Measurements from ENCODE around the gene R3HDM4.

Gene R3HDM4

DNA sequence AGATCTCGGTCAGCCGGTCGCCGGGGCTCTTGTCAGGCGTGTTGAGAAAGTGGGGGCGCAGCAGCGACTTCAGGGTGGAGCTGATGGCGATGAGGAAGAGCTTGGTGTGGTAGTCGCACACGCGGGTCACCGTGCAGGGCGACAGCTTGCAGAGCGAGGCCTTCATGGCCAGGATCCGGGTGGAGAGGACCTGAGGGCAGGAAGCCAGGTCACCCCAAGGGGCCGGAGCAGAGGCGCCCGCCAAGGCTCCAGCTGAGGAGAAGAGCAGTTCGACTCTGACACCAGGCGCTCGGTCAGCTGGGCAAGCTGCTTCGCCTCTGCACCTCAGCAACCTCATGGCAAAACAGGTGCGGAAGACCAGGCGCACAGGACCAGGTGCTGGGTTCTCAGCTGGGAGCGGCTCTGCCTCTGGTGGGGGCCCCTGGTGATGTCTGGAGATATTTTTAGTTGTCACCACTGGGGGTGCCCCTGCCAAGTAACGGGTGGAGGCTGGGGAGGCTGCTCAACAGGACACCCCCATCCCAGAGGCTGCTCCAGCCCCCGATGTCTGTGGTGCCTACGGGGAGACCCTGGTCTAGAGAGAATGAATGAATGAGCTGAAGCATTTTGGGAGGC lies 37.6 kb downstream of the R3HDM4 start:
- no peak for DNase-seq (ENCODE audit: low spot score)

- no peak for DNase-seq (ENCODE audit: low spot score)
Measured at GRCh38 chr19:873561-874041, 39.4 kb downstream of the R3HDM4 start.

DNA sequence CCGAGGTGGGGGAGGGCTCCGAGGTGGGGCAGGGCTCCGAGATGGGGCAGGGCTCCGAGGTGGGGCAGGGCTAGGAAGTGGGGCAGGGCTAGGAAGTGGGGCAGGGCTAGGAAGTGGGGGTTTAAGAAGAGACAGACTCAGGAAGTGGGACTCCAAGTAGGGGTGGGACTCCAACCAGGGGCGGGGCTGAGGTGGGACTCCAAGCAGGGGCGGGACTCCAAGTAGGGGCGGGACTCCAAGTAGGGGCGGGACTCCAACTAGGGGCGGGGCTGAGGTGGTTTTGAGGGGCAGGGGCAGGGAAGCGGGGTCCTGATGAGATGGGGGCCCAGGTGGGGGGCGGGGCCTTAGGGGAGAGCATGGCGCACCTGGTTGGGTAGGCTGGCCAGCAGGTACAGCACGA lies 39.9 kb downstream of the R3HDM4 start:
- peak; percentile 53 for DNase-seq (ENCODE audit: low spot score)

- peak; percentile 69 for DNase-seq (ENCODE audit: low spot score)
Measured at GRCh38 chr19:872266-872951, 40.6 kb downstream of the R3HDM4 start.

DNA sequence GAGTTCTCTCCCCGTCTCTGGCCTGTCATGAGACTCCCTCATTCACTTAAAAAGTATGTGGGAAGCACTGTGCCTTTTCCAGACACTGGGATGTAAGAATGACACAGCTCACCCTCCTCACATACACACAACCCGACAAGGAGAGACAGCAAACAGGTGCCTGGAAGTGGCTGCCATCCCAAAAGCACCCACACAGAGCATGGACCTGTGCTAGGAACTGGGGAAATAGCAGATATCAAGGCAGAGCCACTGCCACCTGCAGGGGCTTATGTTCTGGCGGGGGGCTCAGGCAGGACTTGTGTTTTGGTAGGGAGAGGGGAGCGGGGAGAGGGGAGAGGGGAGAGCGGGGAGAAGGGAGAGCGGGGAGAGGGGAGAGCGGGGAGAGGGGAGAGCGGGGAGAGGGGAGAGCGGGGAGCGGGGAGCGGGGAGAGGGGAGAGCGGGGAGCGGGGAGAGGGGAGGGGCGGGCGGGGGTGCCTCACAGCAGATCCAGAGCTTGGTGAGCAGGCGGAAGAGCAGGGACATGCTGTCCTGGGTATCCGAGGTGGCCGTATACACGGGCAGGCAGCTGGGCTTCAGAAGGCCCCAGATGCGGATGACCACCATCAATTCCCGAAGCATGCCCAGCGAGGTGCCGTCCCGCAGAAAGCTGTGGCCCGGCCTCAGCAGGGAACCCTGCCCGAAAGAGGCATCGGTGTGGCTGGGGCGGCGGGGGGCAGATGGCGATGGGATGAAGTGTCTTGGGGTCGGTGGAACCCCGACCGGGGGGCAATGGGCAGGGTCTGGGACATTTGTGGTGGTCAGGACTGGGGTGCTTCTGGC lies 41.4 kb downstream of the R3HDM4 start:
- DNase-seq (ENCODE audit: low spot score), result no peak

GRCh38 chr19:870963-871401 lies 42.0 kb downstream of the R3HDM4 start:
- DNase-seq (ENCODE audit: low spot score), result no peak

GRCh38 chr19:870314-870713 lies 42.7 kb downstream of the R3HDM4 start:
- no peak for DNase-seq (ENCODE audit: low spot score)

GRCh38 chr19:869245-870177 lies 43.5 kb downstream of the R3HDM4 start:
- DNase-seq (ENCODE audit: low spot score), result peak; percentile 75

- no peak for DNase-seq (ENCODE audit: low spot score)
Measured at GRCh38 chr19:868458-869244, 44.4 kb downstream of the R3HDM4 start.

GRCh38 chr19:867855-868457 lies 45.1 kb downstream of the R3HDM4 start:
- no peak for DNase-seq (ENCODE audit: low spot score)

- DNase-seq (ENCODE audit: low spot score), result no peak
Measured at GRCh38 chr19:867301-867793, 45.7 kb downstream of the R3HDM4 start.

DNA sequence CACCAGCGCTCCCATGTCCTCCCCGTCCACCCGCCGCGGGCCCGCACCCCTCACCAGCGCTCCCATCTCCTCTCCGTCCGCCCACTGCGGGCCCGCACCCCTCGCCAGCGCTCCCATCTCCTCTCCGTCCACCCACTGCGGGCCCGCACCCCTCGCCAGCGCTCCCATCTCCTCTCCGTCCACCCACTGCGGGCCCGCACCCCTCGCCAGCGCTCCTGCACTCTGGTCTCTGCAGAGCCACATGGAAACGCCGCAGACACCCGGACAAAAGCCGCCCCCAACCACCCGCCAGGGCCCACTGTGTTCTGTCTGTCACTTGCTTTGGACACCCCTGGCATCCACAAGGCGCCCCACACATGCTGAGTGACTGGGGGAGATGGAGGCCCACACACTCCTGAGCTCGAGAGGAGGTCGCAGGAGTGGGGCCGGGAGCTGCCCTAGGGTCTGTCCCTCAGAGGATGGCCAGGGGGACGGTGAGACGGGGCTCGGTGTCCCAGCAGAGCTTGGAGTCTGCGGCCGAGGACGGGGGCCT lies 46.2 kb downstream of the R3HDM4 start:
- no peak for DNase-seq (ENCODE audit: low spot score)

GRCh38 chr19:863315-863620 lies 49.8 kb downstream of the R3HDM4 start:
- DNase-seq (ENCODE audit: low spot score), result no peak

GRCh38 chr19:862581-863314 lies 50.3 kb downstream of the R3HDM4 start:
- no peak for DNase-seq (ENCODE audit: low spot score)

DNA sequence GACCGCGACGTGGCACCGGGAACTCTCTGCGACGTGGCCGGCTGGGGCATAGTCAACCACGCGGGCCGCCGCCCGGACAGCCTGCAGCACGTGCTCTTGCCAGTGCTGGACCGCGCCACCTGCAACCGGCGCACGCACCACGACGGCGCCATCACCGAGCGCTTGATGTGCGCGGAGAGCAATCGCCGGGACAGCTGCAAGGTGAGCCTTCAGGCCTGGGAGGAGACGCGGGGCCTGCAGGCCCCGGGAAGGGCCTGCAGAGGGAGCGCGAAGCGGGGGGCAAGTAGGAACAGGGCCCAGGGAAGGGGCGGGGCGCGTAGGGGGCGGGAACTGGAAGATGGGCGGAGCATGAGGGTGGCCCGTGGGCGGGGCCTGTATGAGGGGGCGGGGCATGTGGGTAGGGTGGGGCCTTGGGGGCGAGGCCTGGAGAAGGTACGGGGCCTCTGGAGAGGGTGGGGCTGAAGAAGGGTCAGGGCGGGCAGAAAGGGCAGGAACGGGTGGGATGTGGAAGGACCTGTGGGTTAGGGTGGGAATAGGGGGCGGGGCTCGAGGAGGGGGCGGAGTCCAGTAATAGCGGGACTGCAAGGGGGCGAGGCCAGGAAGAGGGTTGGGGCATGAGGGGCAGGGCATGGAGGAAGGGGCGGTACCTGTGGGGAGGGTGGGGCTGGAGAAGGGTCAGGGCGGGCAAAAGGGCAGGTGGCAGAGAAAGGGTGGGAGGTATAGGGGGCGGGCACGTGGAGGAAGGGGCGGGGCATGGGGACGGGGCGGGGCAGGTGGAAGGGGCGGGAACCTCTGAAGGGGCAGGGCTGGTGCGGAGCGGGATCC lies 51.1 kb downstream of the R3HDM4 start:
- DNase-seq (ENCODE audit: low spot score), result no peak

- DNase-seq (ENCODE audit: low spot score), result no peak
Measured at GRCh38 chr19:861141-861755, 51.8 kb downstream of the R3HDM4 start.

DNA sequence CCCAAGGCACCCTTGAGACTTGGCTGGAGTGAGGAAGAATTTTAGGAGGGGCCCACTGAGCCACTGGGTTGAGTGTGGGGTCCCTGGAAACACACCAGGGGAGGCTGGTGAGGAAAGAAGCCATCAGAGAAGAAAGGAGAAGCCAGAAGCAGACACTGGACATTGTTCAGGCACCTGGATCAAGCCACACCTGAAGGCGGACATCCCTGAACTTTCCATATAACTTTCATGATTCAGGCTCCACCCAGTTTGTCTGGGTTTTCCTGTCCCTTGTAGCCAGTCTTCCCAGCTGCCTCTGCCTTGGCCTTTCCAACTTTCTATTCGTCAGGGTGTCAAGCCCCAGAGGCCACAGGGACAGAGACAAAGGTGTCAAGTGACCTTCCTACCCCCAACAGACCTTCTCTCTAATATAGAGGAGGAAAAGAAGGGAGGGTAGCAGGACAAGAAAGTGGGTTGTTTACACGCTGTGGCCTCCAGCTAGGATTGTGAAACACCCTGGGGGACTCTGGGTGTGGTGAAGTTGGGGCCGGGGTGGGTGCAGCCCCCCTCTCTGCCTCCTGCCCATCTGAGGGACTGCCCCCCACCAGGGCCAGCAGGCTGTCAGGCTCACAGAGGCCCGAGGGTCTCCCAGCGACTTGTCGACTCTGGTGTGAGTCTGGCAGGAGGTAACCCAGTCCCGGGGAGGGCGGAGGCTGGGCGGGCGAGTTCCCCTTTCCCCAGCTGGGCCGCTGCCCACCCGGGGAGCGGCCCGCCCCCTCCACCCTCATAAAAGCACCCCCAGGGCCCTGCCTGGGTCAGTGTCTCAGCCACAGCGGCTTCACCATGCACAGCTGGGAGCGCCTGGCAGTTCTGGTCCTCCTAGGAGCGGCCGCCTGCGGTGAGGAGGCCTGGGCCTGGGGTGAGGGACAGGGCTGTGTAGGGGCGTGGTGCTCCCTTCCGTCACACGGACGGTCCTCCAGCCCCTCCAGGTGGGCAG lies 53.9 kb downstream of the R3HDM4 start, which contains the start of gene CFD:
CFD (plus strand) TSS at position 797 of the 976 bp plus-strand sequence; CDS start at position 823, 26 bp downstream.
- no peak for DNase-seq (ENCODE audit: low spot score)

Data from RKO (cell line).